KOPT-K1 (cell line): ENCODE measurements around the gene ZBTB16.

Experiments used
- H3K27ac ChIP-seq: fragments of 200-600 bp; sonication (generic); 2 replicates; pipeline ENCODE4 v1.5.1; 2016; ENCODE audit warnings: antibody characterized with exemption, mild to moderate bottlenecking, low read depth, low read length; ENCODE audit not compliant: poor library complexity, severe bottlenecking
- H3K36me3 ChIP-seq: fragments of 200-600 bp; sonication (generic); 2 replicates; pipeline ENCODE4 v1.5.1; 2017; ENCODE audit warnings: antibody characterized with exemption, mild to moderate bottlenecking, low read length, moderate library complexity; ENCODE audit not compliant: insufficient read depth
- H3K9me3 ChIP-seq: fragments of 200-600 bp; sonication (generic); 2 replicates; pipeline ENCODE4 v1.5.1; 2017; ENCODE audit warnings: antibody characterized with exemption, low read length, mild to moderate bottlenecking; ENCODE audit not compliant: insufficient read depth, poor library complexity, severe bottlenecking

Gene ZBTB16

GRCh38 chr11:114145166-114145775 is 85.8 kb downstream of the ZBTB16 start:
- H3K27ac ChIP-seq: no peak overlapping the region
- H3K36me3 ChIP-seq: no peaks in the 10 kb centered on the region
- H3K9me3 ChIP-seq: no peaks in the 10 kb centered on the region

- H3K36me3 ChIP-seq: no peaks in the 10 kb centered on the region
- no peak overlapping the region for H3K27ac ChIP-seq
- no peaks in the 10 kb centered on the region for H3K9me3 ChIP-seq
Measured at GRCh38 chr11:114147375-114148012, 88.0 kb downstream of the ZBTB16 start.

- H3K9me3 ChIP-seq: no peaks in the 10 kb centered on the region
- no peak overlapping the region for H3K27ac ChIP-seq
- H3K36me3 ChIP-seq: no peaks in the 10 kb centered on the region
Measured at GRCh38 chr11:114148013-114148382, 88.5 kb downstream of the ZBTB16 start.

GRCh38 chr11:114149689-114150407 is 90.3 kb downstream of the ZBTB16 start:
- H3K27ac ChIP-seq: no peak overlapping the region
- H3K36me3 ChIP-seq: no peaks in the 10 kb centered on the region
- no peaks in the 10 kb centered on the region for H3K9me3 ChIP-seq

GRCh38 chr11:114150671-114151070 is 91.2 kb downstream of the ZBTB16 start:
- H3K27ac ChIP-seq: no peak overlapping the region
- H3K9me3 ChIP-seq: no peaks in the 10 kb centered on the region
- no peaks in the 10 kb centered on the region for H3K36me3 ChIP-seq

GRCh38 chr11:114151631-114152030 is 92.1 kb downstream of the ZBTB16 start:
- H3K9me3 ChIP-seq: no peaks in the 10 kb centered on the region
- no peak overlapping the region for H3K27ac ChIP-seq
- H3K36me3 ChIP-seq: no peaks in the 10 kb centered on the region

- no peaks in the 10 kb centered on the region for H3K36me3 ChIP-seq
- no peaks in the 10 kb centered on the region for H3K9me3 ChIP-seq
- no peak overlapping the region for H3K27ac ChIP-seq
Measured at GRCh38 chr11:114152162-114152561, 92.7 kb downstream of the ZBTB16 start.

- no peaks in the 10 kb centered on the region for H3K9me3 ChIP-seq
- no peaks in the 10 kb centered on the region for H3K36me3 ChIP-seq
- H3K27ac ChIP-seq: no peak overlapping the region
Measured at GRCh38 chr11:114152785-114153184, 93.3 kb downstream of the ZBTB16 start.

GRCh38 chr11:114153224-114153623 is 93.7 kb downstream of the ZBTB16 start:
- no peaks in the 10 kb centered on the region for H3K36me3 ChIP-seq
- H3K9me3 ChIP-seq: no peaks in the 10 kb centered on the region
- H3K27ac ChIP-seq: no peak overlapping the region

- Histone ChIP-seq H3K27ac (no peak overlapping the region), H3K9me3 (no peaks in the 10 kb centered on the region), H3K36me3 (no peaks in the 10 kb centered on the region)
Measured at GRCh38 chr11:114154271-114155047, 94.9 kb downstream of the ZBTB16 start.

- H3K36me3 ChIP-seq: no peaks in the 10 kb centered on the region
- no peaks in the 10 kb centered on the region for H3K9me3 ChIP-seq
- H3K27ac ChIP-seq: no peak overlapping the region
Measured at GRCh38 chr11:114155116-114155515, 95.6 kb downstream of the ZBTB16 start.

GRCh38 chr11:114156131-114156581 is 96.6 kb downstream of the ZBTB16 start:
- H3K27ac ChIP-seq: no peak overlapping the region
- no peaks in the 10 kb centered on the region for H3K36me3 ChIP-seq
- no peaks in the 10 kb centered on the region for H3K9me3 ChIP-seq

GRCh38 chr11:114156782-114157181 is 97.3 kb downstream of the ZBTB16 start:
- Histone ChIP-seq H3K27ac (no peak overlapping the region), H3K9me3 (no peaks in the 10 kb centered on the region), H3K36me3 (no peaks in the 10 kb centered on the region)

GRCh38 chr11:114157476-114158050 is 98.1 kb downstream of the ZBTB16 start:
- H3K36me3 ChIP-seq: no peaks in the 10 kb centered on the region
- no peak overlapping the region for H3K27ac ChIP-seq
- H3K9me3 ChIP-seq: no peaks in the 10 kb centered on the region

GRCh38 chr11:114158421-114158820 is 98.9 kb downstream of the ZBTB16 start:
- H3K27ac ChIP-seq: no peak overlapping the region
- no peaks in the 10 kb centered on the region for H3K36me3 ChIP-seq
- H3K9me3 ChIP-seq: no peaks in the 10 kb centered on the region
